GM12874 (cell line): ENCODE measurements around the gene IVD.

Experiments used
- CTCF ChIP-seq: IDR thresholded peaks from 2 replicates; pipeline ENCODE4 v1.5.1; 2011; ENCODE audit warnings: low read depth, mild to moderate bottlenecking, control low read depth, low read length, moderate library complexity; ENCODE audit not compliant: insufficient read depth

The IVD gene

GRCh38 chr15:40379853-40380252 is 25.7 kb upstream of the IVD start:
- TF ChIP-seq CTCF, result no peak

- TF ChIP-seq CTCF, result no peak
Observed at GRCh38 chr15:40380636-40381035, 25.0 kb upstream of the IVD start.

GRCh38 chr15:40381818-40382529 is 23.6 kb upstream of the IVD start:
- TF ChIP-seq CTCF, result no peak

- no peak for TF ChIP-seq CTCF
Observed at GRCh38 chr15:40382580-40383456, 22.8 kb upstream of the IVD start, which contains the start of gene KNSTRN. Gene KNSTRN, plus strand, starts transcription at chr15:40382721. Its CDS starts 115 bp downstream, at chr15:40382836.

- TF ChIP-seq CTCF, result no peak
Observed at GRCh38 chr15:40386480-40386879, 19.1 kb upstream of the IVD start.

GRCh38 chr15:40388941-40389823 is 16.4 kb upstream of the IVD start:
- no peak for TF ChIP-seq CTCF
